ENCODE results near the gene KIAA0040.
A peak's percentile ranks its signal among the peaks of the same experiment; 100 is the strongest.

The KIAA0040 gene

DNA sequence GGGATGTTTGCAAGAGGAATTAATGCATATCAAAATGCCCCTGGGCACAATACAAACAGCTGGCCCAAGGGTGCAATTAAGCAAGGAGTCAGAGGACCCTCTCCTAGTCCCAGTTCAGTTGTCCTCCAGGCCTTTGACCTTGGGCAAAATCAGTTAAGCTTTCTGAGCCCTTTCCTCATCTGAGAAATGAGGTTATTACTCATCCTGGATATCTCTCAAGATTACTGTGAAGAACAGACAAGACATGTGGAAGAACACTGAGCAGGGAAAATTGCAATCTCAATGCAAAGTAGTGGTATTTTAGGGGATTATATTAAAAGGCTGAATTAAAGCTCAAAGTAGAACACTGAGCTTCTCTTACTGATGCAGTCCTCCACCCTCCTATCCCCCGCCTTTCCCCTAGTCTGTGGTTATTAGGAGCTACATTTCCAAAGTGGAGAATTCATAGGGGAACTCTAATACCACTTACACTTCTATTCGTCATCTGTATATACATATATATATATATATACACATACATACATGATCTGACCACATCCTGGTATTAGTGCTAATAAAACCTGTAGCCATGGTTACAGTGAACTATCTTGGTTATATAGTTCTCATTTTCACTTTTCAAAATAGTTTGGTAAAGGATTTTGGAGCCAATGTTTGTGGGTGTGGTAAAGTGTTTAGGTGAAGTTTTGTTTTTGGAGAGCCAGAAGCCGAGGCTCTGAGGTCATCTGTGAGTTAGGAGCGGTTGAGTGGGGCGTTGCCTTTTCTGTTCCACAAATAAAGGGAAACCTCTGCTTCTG is 18.1 kb downstream of the KIAA0040 start:
- no peak for TF ChIP-seq CTCF (IDR thresholded peaks at IDR 0.05; ENCODE audit: low read depth, low read length)
- no peak overlapping the region for H3K4me3 ChIP-seq (replicated peaks in 1 of 2; ENCODE audit: low read depth in 2 of 2, low read length in 2 of 2)
- DNase-seq (ENCODE audit: low read depth in 2 of 2): no peak

GRCh38 chr1:175173531-175173930 is 19.0 kb downstream of the KIAA0040 start:
- no peak for TF ChIP-seq CTCF (IDR thresholded peaks at IDR 0.05; ENCODE audit: low read depth, low read length)
- no peak overlapping the region for H3K4me3 ChIP-seq (replicated peaks in 1 of 2; ENCODE audit: low read depth in 2 of 2, low read length in 2 of 2)
- DNase-seq (ENCODE audit: low read depth in 2 of 2): no peak

- no peak overlapping the region for H3K4me3 ChIP-seq (replicated peaks in 1 of 2; ENCODE audit: low read depth in 2 of 2, low read length in 2 of 2)
- no peak for DNase-seq (ENCODE audit: low read depth in 2 of 2)
- TF ChIP-seq CTCF (IDR thresholded peaks at IDR 0.05; ENCODE audit: low read depth, low read length): no peak
Observed at GRCh38 chr1:175172503-175172902, 20.1 kb downstream of the KIAA0040 start.

- no peak overlapping the region for H3K4me3 ChIP-seq (replicated peaks in 1 of 2; ENCODE audit: low read depth in 2 of 2, low read length in 2 of 2)
- no peak for TF ChIP-seq CTCF (IDR thresholded peaks at IDR 0.05; ENCODE audit: low read depth, low read length)
- DNase-seq (ENCODE audit: low read depth in 2 of 2): no peak
Observed at GRCh38 chr1:175171036-175171913, 21.3 kb downstream of the KIAA0040 start.

DNA sequence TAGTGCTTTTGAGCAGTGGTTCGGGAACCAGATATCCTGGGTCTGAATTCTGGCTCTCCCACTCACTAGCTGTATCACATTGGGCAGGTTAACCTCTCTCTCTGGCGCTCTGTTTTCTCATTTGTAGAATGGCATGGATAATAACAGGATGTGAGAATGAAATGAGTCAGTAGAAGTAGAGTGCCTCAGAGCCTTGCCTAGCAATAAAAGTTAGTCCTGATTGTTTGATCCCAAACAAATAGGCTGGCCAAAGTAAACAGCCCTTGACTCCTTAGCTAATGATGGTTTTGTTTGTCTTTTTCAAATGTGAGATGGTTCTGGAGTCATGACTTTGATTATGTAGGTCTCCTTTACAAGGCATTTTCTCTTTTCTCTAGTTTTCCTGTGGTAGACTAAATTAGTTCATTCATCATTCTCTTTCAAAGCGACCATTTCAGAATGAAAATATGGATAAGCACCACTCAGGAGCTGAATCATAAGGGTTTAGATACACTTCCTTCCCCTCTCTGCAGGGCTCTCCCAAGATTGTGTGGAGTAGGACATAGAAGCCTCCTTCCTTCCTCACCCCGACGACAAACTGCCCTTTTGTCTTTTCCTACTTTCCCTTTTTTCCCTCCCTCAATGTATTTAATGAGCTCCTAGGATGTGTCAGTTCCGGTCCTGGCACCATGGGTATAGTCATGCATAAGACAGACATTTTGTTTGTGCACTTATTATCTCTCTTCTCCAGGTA is 23.1 kb downstream of the KIAA0040 start:
- DNase-seq (ENCODE audit: low read depth in 2 of 2): peak; percentile 10 to 68
- H3K4me3 ChIP-seq (replicated peaks in 1 of 2; ENCODE audit: low read depth in 2 of 2, low read length in 2 of 2): no peak overlapping the region
- no peak for TF ChIP-seq CTCF (IDR thresholded peaks at IDR 0.05; ENCODE audit: low read depth, low read length)

DNA sequence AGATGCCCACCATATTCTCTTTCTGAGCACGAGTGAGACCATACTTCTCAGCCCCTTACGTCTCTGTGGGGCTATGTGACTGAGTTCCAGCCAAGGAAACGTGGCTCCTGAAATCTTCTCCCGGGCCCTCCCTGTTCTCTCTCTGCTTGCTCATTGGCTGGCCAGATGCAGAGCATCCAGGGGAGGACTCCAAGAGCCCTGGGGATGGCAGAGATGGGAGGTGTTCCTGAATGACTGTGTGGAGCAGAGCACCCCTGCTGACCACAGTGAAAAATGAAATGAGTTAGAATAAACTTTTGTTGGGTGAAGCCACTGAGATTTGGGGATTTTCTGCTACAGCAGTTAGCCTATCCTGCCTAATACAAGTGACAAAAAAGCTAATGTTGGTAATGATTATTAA is 23.8 kb downstream of the KIAA0040 start:
- DNase-seq (ENCODE audit: low read depth in 2 of 2): peak in 1 of 2 donors; percentile 8
- no peak overlapping the region for H3K4me3 ChIP-seq (replicated peaks in 1 of 2; ENCODE audit: low read depth in 2 of 2, low read length in 2 of 2)
- no peak for TF ChIP-seq CTCF (IDR thresholded peaks at IDR 0.05; ENCODE audit: low read depth, low read length)
